NCI-H128 (cell line): ENCODE data around the gene HEATR5A.
"Not testable (repeated sequence)": the region's sequence is repeated elsewhere in the genome, so short reads cannot be mapped to it uniquely, and the experiment has no call there.

ENCODE experiments used
- DNase-seq: peaks from one replicate; lab custom pipeline; 2025; ENCODE audit not compliant: unreplicated experiment; lab: John Stamatoyannopoulos, UW

The HEATR5A gene

DNA sequence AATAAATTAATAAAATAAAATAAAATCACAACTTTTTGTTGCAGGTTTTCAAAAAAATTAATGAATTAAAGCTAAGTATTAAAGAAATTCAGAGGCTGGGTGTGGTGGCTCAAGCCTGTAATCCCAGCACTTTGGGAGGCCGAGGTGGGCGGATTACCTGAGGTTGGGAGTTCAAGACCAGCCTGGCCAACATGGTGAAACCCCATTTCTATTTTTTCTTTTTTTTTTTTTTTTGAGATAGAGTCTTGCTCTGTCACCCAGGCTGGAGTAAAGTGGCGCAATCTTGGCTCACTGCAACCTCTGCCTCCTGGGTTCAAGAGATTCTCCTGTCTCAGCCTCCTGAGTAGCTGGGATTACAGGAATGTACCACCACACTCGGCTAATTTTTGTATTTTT lies 161.3 kb downstream of the HEATR5A start:
- DNase-seq = not testable (repeated sequence)

DNA sequence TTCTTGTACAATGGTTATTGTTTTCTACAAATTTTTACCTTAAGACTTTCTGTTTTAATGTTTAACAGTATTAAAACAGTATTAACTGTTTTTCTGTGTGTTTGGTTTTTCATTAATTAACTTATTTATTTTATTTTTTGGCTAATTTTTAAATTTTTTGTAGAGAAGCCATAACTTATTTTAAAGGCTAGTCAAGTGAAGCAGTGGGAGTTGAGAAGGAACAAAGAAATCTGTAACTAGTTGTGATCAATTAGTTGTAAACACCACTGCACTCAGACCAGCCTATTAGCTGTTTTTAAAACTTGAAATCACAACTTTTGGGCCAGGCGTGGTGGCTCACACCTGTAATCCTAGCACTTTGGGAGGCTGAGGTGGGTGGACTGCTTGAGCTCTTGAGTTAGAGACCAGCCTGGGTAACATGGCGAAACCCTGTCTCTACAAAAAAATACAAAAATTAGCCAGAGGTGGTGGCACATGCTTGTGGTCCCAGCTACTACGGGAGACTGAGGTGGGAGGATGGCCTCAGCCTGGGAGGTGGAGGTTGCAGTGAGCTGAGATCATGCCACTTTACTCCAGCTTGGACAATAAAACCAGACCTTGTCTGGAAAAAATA lies 161.8 kb downstream of the HEATR5A start:
- no peak for DNase-seq

GRCh38 chr14:31257554-31258426 lies 162.6 kb downstream of the HEATR5A start:
- not testable (repeated sequence) for DNase-seq

- no peak for DNase-seq
Observed at GRCh38 chr14:31257244-31257553, 163.2 kb downstream of the HEATR5A start.

DNA sequence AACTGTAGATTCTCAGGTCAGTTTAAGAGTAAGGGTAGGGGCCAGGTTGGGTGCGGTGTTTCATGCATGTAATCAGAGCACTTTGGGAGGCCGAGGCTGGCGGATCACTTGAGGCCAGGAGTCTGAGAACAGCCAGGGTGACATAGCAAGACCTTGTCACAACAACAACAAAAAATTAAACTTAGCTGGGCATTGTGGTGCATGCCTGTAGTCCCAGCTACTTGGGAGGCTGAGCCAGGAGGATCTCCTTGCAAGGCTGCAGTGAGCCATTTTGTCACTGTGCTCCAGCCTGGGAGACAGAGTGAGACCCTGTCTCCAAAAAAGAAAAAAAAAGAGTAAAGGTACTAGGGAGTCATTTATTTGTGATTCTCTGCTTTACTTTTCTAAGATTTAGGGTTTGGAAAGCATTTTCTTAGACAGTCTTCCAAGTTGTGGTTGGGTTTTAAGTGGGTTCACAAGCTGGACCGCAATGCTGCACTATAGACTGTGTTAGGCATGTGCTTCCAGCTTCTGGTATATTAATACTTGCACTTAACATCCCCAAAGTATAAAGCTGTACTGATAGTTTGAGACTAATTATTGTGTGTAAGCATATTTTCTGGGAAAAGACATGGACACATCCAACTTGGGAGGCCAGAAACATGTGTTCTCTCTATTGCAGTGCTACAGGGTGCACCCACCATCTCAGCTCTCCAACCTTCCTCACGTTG lies 163.7 kb downstream of the HEATR5A start:
- DNase-seq = no peak

DNA sequence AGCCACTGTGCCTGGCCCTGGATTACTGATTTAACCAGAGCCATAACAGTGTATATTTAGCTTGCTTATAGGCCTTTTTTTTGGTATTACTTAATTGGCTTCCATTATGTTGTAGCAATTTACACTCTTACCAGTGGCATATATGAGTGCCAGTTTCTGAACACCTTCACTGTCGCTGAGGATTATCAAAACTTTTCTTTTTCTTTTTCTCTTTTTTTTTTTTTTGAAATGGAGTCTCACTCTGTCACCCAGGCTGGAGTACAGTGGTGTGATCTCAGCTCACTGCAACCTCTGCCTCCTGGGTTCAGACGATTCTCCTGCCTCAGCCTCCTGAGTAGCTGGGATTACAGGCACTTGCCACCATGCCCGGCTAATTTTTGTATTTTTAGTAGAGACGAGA lies 164.4 kb downstream of the HEATR5A start:
- not testable (repeated sequence) for DNase-seq

DNA sequence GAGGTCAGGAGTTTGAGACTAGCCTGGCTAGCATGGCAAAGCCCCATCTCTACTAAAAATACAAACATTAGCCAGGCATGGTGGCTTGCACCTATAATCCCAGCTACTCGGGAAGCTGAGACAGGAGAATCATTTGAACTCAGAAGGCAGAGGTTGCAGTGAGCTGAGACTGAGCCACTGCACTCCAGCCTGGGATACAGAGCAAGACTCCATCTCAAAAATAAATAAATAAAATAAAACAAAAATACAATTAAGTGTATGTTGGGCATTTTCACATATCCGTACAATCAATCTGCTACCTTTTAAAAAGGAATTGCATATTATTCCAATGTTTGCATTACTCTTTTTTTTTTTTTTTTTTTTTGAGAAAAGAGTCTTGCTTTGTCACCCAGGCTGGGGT lies 165.1 kb downstream of the HEATR5A start:
- no peak for DNase-seq

DNA sequence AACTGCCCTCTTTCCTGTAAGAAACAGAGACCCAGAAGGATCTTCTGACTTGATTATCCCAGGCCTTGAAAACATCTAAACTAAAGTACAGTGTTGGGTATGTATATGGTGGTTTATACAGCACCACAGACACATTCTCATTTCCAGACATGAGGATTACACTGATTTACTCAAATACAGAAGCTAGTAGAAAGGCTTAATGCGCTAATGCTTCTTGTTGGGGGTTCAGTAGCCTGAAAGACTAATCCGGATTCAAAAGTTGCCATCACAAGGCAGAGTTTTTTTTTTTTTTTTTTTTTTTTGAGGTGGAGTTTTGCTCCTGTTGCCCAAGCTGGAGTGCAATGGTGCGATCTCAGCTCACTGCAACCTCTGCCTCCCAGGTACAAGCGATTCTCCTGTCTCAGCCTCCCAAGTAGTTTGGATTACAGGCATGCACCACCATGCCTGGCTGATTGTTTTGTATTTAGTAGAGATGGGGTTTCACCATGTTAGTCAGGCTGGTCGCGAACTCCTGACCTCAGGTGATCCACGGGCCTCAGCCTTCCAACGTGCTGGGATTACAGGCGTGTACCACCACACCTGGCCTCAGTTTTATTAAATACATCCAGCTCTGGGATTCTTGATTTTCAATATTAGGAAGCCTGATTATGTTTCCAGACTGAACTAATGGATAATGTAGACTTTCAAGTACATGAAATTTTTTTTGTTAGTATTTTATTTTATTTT lies 166.4 kb downstream of the HEATR5A start:
- no peak for DNase-seq

GRCh38 chr14:31252865-31253264 lies 167.5 kb downstream of the HEATR5A start:
- no peak for DNase-seq

DNA sequence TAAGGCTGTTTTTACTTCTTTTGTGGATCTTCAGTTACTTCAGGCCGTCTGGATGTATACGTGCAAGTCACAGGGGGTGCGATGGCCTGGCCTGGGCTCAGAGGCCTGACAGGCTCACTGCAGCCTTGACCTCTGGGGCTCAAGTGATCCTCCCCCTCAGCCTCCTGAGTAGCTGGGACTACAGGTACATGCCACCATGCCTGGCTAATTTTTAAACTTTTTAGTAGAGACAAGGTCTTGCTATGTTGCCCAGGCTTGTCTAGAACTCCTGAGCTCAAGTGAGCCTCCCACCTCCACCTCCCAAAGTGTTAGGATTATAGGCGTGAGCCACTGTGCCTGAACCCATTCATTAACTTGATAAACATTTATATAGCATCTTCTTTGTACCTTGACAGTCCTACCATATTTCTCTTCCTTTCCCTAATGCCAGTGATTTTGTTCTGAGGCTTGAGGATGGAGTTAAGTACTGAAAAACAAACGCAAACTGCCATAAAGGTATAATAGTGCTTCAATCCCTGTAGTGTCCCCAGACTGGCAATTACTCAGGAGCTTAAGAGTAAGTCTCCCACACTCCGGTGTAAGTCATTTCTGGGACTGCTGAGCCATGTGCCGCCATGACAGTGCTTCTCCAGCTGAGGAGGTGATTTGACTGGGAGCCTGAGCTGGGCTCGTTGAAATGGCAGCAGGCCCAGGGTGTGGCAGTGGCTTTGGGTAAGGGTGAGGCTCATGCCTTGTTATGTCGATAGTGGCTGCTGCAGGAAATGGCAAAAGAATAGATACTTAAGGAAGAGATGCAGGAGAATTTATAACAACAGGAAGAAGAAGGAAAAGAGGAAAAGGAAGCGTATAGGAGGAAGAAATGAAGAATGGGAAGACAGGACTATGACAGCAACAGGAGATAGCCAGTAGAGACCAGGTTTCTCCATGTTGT lies 169.1 kb downstream of the HEATR5A start:
- DNase-seq = no peak

DNA sequence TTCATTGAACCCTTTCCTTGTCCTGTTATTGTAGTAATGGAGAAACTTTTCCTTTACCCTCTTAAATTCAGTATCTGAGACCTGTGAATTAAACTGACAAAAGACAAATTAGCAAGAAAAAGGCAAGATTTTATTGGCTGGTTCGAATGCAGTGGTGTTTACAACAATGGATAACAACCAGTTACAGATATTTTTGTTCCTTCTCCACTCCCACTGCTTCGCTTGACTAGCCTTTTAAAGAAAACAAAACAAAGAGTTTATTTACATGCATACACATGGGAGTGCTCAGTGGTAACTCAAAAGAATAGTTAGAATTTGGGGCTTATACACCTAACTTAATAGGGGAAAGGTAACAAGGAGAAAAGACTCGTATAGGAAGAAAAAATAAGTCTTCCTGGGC lies 175.7 kb downstream of the HEATR5A start:
- DNase-seq = no peak

DNA sequence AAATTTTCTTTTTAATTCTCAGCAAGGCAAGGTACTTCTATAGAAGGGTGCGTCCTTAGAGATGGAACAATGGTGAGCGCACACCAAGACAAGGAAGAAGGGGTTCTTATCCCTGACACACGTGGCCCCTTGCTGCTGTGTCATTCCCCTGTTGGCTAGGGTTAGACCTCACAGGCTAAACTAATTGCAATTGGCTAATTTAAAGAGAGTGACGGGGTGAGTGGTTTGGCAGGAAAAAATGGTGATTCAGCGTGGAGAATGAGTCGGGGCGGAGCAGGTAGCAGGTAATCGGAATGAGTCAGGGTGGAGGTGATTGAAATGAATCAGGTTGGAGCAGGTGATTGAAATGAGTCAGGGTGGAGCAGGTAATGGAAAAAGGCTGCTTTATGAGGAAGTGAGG lies 176.5 kb downstream of the HEATR5A start:
- DNase-seq = no peak

DNA sequence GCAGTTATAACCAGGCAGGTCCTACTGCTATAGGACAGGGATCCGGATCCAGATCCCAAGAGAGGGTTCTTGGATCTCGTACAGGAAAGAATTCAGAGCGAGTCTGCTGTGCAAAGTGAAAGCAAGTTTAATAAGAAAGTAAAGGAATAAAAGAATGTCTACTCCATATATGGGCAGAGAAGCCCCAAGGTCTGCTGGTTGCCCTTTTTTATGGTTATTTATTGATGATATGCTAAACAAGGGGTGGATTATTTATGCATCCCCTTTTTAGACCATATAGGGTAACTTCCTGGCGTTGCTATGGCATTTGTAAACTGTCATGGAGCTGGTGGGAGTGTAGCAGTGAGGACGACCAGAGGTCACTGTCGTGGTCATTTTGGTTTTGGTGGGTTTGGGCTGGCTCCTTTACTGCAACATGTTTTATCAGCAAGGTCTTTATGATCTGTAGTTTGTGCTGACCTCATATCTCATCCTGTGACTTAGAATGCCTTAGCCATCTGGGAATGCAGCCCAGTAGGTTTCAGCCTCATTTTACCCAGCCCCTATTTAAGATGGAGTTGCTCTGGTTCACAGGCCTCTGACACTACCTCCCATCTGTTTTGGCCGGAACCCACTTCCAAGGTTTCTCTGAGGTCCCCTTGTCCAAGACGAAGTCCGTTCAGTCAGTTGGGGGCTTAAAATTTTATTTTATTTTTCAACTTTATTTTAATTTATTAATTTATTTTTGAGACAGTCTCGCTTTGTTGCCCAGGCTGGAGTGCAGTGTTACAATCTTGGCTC lies 178.0 kb downstream of the HEATR5A start:
- DNase-seq = not testable (repeated sequence)
